ENCODE results near the gene TMEM9.
A peak's percentile ranks its signal among the peaks of the same experiment; 100 is the strongest.

Gene TMEM9

GRCh38 chr1:201154389-201155165, at the start of gene TMEM9:
Gene TMEM9 (minus strand): TSS chr1:201154474. CDS start chr1:201153923, 551 bp downstream.
- CTCF ChIA-PET: interaction anchor here (0.5 to 1.5 kb wide), 5 partner anchors 17 to 282 kb away, joined by 3 to 14 read pairs (median 4); no protein-coding TSS in a partner anchor

GRCh38 chr1:201198598-201198997, 44.3 kb upstream of the TMEM9 start:
- H3K27ac ChIP-seq: no peak overlapping the region
- TF ChIP-seq, protein P1, sequence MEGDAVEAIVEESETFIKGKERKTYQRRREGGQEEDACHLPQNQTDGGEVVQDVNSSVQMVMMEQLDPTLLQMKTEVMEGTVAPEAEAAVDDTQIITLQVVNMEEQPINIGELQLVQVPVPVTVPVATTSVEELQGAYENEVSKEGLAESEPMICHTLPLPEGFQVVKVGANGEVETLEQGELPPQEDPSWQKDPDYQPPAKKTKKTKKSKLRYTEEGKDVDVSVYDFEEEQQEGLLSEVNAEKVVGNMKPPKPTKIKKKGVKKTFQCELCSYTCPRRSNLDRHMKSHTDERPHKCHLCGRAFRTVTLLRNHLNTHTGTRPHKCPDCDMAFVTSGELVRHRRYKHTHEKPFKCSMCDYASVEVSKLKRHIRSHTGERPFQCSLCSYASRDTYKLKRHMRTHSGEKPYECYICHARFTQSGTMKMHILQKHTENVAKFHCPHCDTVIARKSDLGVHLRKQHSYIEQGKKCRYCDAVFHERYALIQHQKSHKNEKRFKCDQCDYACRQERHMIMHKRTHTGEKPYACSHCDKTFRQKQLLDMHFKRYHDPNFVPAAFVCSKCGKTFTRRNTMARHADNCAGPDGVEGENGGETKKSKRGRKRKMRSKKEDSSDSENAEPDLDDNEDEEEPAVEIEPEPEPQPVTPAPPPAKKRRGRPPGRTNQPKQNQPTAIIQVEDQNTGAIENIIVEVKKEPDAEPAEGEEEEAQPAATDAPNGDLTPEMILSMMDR (conservative IDR thresholded peaks at IDR 0.05; ENCODE audit: low read depth): no peak
- CTCF ChIA-PET: interaction anchor here (0.6 kb wide), 2 partner anchors 49 to 596 kb away, joined by 3 read pairs; no protein-coding TSS in a partner anchor
- POLR2A ChIA-PET (ENCODE audit: low non-redundant PET): no interaction called here
- no peak for DNase-seq (ENCODE audit: low spot score)

More at GRCh38 chr1:201154389-201155165, at the start of gene TMEM9:
- peak; percentile 100 for DNase-seq (ENCODE audit: low spot score)
- TF ChIP-seq, protein P1 (conservative IDR thresholded peaks at IDR 0.05; ENCODE audit: low read depth): no peak
- POLR2A ChIA-PET (ENCODE audit: low non-redundant PET): interaction anchor here (0.5 kb wide), 1 partner anchor 18 kb away, joined by 3 read pairs; no protein-coding TSS in a partner anchor
- H3K27ac ChIP-seq: peak within 1 kb of the TSS; percentile 69

DNA sequence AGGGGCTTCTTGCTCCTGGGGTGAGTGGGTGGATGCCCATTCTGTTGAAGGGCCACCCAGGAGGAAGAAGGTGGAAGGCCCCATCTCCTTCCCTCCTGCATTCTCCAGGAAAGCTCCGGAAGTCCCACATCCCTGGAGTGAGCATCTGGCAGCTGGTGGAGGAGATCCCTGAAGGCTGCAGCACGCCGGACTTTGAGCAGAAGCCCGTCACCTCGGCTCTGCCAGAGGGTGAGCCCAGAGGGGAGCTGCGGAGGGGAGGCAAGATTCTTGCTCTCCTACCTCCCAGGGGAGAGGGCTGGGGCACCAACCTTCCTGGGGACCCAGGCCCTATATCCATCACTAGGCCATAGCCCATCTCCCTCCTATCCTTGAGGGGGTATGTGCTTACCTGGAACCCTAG, 39.8 kb upstream of the TMEM9 start:
- no peak overlapping the region for H3K27ac ChIP-seq
- no peak for DNase-seq (ENCODE audit: low spot score)
- ChIA-PET CTCF (interaction anchor here (0.6 to 0.7 kb wide), 2 partner anchors 109 to 572 kb away, joined by 3 read pairs; no protein-coding TSS in a partner anchor), POLR2A (ENCODE audit: low non-redundant PET) (no interaction called here)
- TF ChIP-seq, protein P1 (conservative IDR thresholded peaks at IDR 0.05; ENCODE audit: low read depth): no peak

GRCh38 chr1:201192261-201192788, 38.1 kb upstream of the TMEM9 start:
- H3K27ac ChIP-seq: no peak overlapping the region
- no peak for DNase-seq (ENCODE audit: low spot score)
- CTCF ChIA-PET: interaction anchor here (0.5 to 0.6 kb wide), 3 partner anchors 17 to 645 kb away, joined by 3 read pairs; no protein-coding TSS in a partner anchor
- POLR2A ChIA-PET (ENCODE audit: low non-redundant PET): no interaction called here
- TF ChIP-seq, protein P1 (conservative IDR thresholded peaks at IDR 0.05; ENCODE audit: low read depth): no peak

- peak; percentile 95 for DNase-seq (ENCODE audit: low spot score)
- CTCF ChIA-PET: interaction anchor here (0.5 to 0.9 kb wide), 4 partner anchors 17 to 1886 kb away, joined by 3 to 6 read pairs (median 4); no protein-coding TSS in a partner anchor
Observed at GRCh38 chr1:201191653-201192260, 37.5 kb upstream of the TMEM9 start.

More at GRCh38 chr1:201191653-201192260, 37.5 kb upstream of the TMEM9 start:
- TF ChIP-seq, protein P1 (conservative IDR thresholded peaks at IDR 0.05; ENCODE audit: low read depth): no peak
- H3K27ac ChIP-seq: no peak overlapping the region
- POLR2A ChIA-PET (ENCODE audit: low non-redundant PET): no interaction called here

Data from RWPE1 (cell line).